Measurements from ENCODE around the gene SYNM.

- TF ChIP-seq CTCF (IDR thresholded peaks at IDR 0.05) (no peak), POLR2A (IDR thresholded peaks at IDR 0.05) (no peak)
Observed at GRCh38 chr15:99165020-99165790, 60.3 kb downstream of the SYNM start.
